Bronchial epithelial cell (primary cell): Measurements from ENCODE around the gene CFAP107. TPM values are rescaled to one million over a fixed set of nuclear protein-coding genes. Genes with fewer than 3 reads are reported as not detected.
A peak's percentile ranks its signal among the peaks of the same experiment; 100 is the strongest.

Experiments
- DNase-seq: peaks from one replicate; pipeline ENCODE4 v3.0.0-alpha.2; 2010; ENCODE audit warnings: low read depth
- FAIRE-seq: peaks from 2 replicates; lab custom pipeline; 2011; peaks lifted over from hg19 to GRCh38; lab: Jason Lieb, UNC
- H3K27me3 ChIP-seq: 2 replicates; pipeline ENCODE4 v1.5.1; 2011; ENCODE audit warnings: low read length; ENCODE audit not compliant: control insufficient read depth, insufficient read depth
- H3K36me3 ChIP-seq: 2 replicates; pipeline ENCODE4 v1.5.1; 2011; ENCODE audit warnings: low read length; ENCODE audit not compliant: control insufficient read depth, insufficient read depth
- H3K4me3 ChIP-seq: 2 replicates; pipeline ENCODE4 v1.5.1; 2011; ENCODE audit warnings: mild to moderate bottlenecking, low read depth, low read length, control low read depth
- CTCF ChIP-seq: IDR thresholded peaks from 2 replicates; pipeline ENCODE4 v1.5.1; 2011; ENCODE audit warnings: mild to moderate bottlenecking, moderate library complexity, low read length, control low read depth, inconsistent platforms; ENCODE audit not compliant: insufficient read depth, severe bottlenecking
- total RNA-seq: library from RNA; depleted of rRNA; stranded (reverse); fragments of >200 nt; gene quantifications from 2 replicates; pipeline ENCODE4 v1.2.1, GENCODE V29; 2014

CFAP107 gene
- total RNA-seq, 1 donor from 2014 or later: not detected

GRCh38 chr1:12714710-12715475, 31.1 kb upstream of the CFAP107 start:
- Histone ChIP-seq H3K27me3 (no peaks in the 10 kb centered on the region), H3K36me3 (no peaks in the 10 kb centered on the region), H3K4me3 (no peak overlapping the region)
- DNase-seq (no peak), FAIRE-seq (no peak)
- TF ChIP-seq CTCF: no peak

- no peak for DNase-seq
- Histone ChIP-seq H3K4me3 (no peak within 1 kb of the TSS), H3K36me3 (no peaks in the 10 kb centered on the region), H3K27me3 (no peaks in the 10 kb centered on the region)
- no peak for TF ChIP-seq CTCF
- FAIRE-seq: no peak
Observed at GRCh38 chr1:12715896-12716437, 30.0 kb upstream of the CFAP107 start, which contains the start of gene AADACL3. Gene AADACL3 (plus strand): TSS chr1:12716110. CDS start chr1:12716177, 67 bp downstream.

- no peak for TF ChIP-seq CTCF
- DNase-seq (no peak), FAIRE-seq (no peak)
- Histone ChIP-seq H3K36me3 (no peaks in the 10 kb centered on the region), H3K27me3 (no peaks in the 10 kb centered on the region), H3K4me3 (no peak overlapping the region)
Observed at GRCh38 chr1:12717301-12717838, 28.6 kb upstream of the CFAP107 start.

GRCh38 chr1:12722626-12723025, 23.4 kb upstream of the CFAP107 start:
- no peaks in the 10 kb centered on the region for H3K27me3 ChIP-seq
- H3K36me3 ChIP-seq: no peaks in the 10 kb centered on the region
- FAIRE-seq (no peak), DNase-seq (peak; percentile 22)
- no peak for TF ChIP-seq CTCF
- H3K4me3 ChIP-seq: no peak overlapping the region

- H3K36me3 ChIP-seq: no peaks in the 10 kb centered on the region
- H3K27me3 ChIP-seq: no peaks in the 10 kb centered on the region
- no peak for DNase-seq
- no peak for TF ChIP-seq CTCF
- H3K4me3 ChIP-seq: no peak overlapping the region
- no peak for FAIRE-seq
Observed at GRCh38 chr1:12728391-12728790, 17.6 kb upstream of the CFAP107 start.
